GM12878 (cell line): ENCODE data around the gene MATN1. TPM values are rescaled to one million over a fixed set of nuclear protein-coding genes. Genes with fewer than 3 reads are reported as not detected.

ENCODE experiments used
- ATAC-seq: fragments of 200-7000 bp; cut with Tn5 transposase; 3 replicates; pipeline ENCODE4 v1.9.1; 2020; ENCODE audit warnings: mild to moderate bottlenecking, moderate library complexity
- BruUV-seq: library from RNA; stranded (reverse); fragments of 400-500 nt; replicated peaks from 2 replicates; lab custom pipeline; 2021; lab: Mats Ljungman, UMichigan
- CTCF ChIA-PET: fragments of 300-600 bp; sonication (Branson Sonifier 250); formaldehyde crosslinking; extraction: SDS; loops from one replicate; lab custom pipeline; 2021; ENCODE audit warnings: inconsistent platforms; lab: Yijun Ruan, JAX
- POLR2A ChIA-PET: fragments of 350-600 bp; formaldehyde crosslinking; extraction: SDS; loops from one replicate; lab custom pipeline; 2021; ENCODE audit warnings: inconsistent platforms; lab: Charles Lee
- RAD21 ChIA-PET: fragments of 300-600 bp; sonication (Branson Sonifier 250); formaldehyde crosslinking; loops from one replicate; lab custom pipeline; 2023; ENCODE audit warnings: antibody characterized with exemption; ENCODE audit not compliant: unreplicated experiment; lab: Charles Lee
- SMC1A ChIA-PET: fragments of 300-600 bp; sonication (Branson Sonifier 250); formaldehyde crosslinking; loops from one replicate; lab custom pipeline; 2023; ENCODE audit not compliant: unreplicated experiment, uncharacterized antibody; lab: Charles Lee
- DNase-seq: peaks from one replicate; pipeline ENCODE4 v3.0.0-alpha.2; 2011; ENCODE audit warnings: low read depth, low spot score
- FAIRE-seq: peaks from 3 replicates; lab custom pipeline; 2011; peaks lifted over from hg19 to GRCh38; lab: Jason Lieb, UNC
- H2AFZ ChIP-seq: 2 replicates; pipeline ENCODE4 v1.6.0; 2011; ENCODE audit warnings: low read depth, low read length, control low read depth; ENCODE audit not compliant: control insufficient read depth
- H3K27ac ChIP-seq: 2 replicates; pipeline ENCODE4 v1.5.1; 2011; ENCODE audit warnings: control low read depth; ENCODE audit not compliant: control insufficient read depth, insufficient read depth
- H3K27me3 ChIP-seq, 2 experiments: replicated peaks in 1 of 2; 2 replicates each; pipeline versions ENCODE4 v1.6.0 to v1.6.1; 2011; ENCODE audit warnings: low read length in 1 of 2; ENCODE audit not compliant: control insufficient read depth in 2 of 2, insufficient read depth in 2 of 2
- H3K36me3 ChIP-seq, 2 experiments: 2 replicates each; pipeline ENCODE4 v1.5.1; 2011; ENCODE audit warnings: low read length in 1 of 2; ENCODE audit not compliant: control insufficient read depth in 2 of 2, insufficient read depth in 2 of 2
- H3K4me1 ChIP-seq: 2 replicates; pipeline ENCODE4 v1.6.1; 2011; ENCODE audit warnings: mild to moderate bottlenecking, low read length, moderate library complexity, mixed read lengths; ENCODE audit not compliant: control insufficient read depth, insufficient read depth
- H3K4me2 ChIP-seq: 2 replicates; pipeline ENCODE4 v1.6.0; 2011; ENCODE audit warnings: control low read depth; ENCODE audit not compliant: control insufficient read depth, insufficient read depth
- H3K4me3 ChIP-seq: fragments of 200-600 bp; sonication (generic); 2 replicates; pipeline ENCODE4 v1.5.1; 2016
- H3K79me2 ChIP-seq: 2 replicates; pipeline ENCODE4 v1.6.0; 2011; ENCODE audit warnings: low read length; ENCODE audit not compliant: control insufficient read depth, insufficient read depth
- H3K9ac ChIP-seq: 2 replicates; pipeline ENCODE4 v1.8.0; 2011; ENCODE audit warnings: low read length, control low read depth, mixed read lengths; ENCODE audit not compliant: control insufficient read depth, insufficient read depth
- H3K9me3 ChIP-seq: replicated peaks from 3 replicates; pipeline ENCODE4 v1.5.1; 2011; ENCODE audit warnings: mild to moderate bottlenecking, low read length; ENCODE audit not compliant: control insufficient read depth, insufficient read depth
- H4K20me1 ChIP-seq: 2 replicates; pipeline ENCODE4 v1.6.0; 2011; ENCODE audit not compliant: control insufficient read depth, insufficient read depth
- BHLHE40 ChIP-seq, 2 experiments: fragments of 450-650 bp in 1 of 2; IDR thresholded peaks; 2 replicates each; pipeline ENCODE4 v1.6.1; 2011 to 2017; ENCODE audit warnings: low read depth in 2 of 2, borderline replicate concordance in 1 of 2, improper control_type of control experiment in 1 of 2, low read length in 1 of 2, mild to moderate bottlenecking in 1 of 2
- CREM ChIP-seq: IDR thresholded peaks from 2 replicates; pipeline ENCODE4 v1.6.1; 2014; ENCODE audit warnings: antibody characterized with exemption, low read depth
- CTCF ChIP-seq, 3 experiments: IDR thresholded peaks in 2 of 3; conservative IDR thresholded peaks in 1 of 3; 2 replicates each; pipeline ENCODE4 v1.5.1; 2011; ENCODE audit warnings: low read depth in 3 of 3, low read length in 3 of 3, mild to moderate bottlenecking in 3 of 3, control low read depth in 2 of 3, moderate library complexity in 2 of 3, inconsistent platforms in 1 of 3, mixed read lengths in 1 of 3; ENCODE audit not compliant: control insufficient read depth in 2 of 3, insufficient read depth in 1 of 3; ENCODE audit errors: extremely low read depth in 1 of 3
- EED ChIP-seq: sonication (generic); IDR thresholded peaks from 2 replicates; pipeline ENCODE4 v1.6.1; 2016; ENCODE audit warnings: antibody characterized with exemption, low read depth
- FOXM1 ChIP-seq: IDR thresholded peaks from 2 replicates; pipeline ENCODE4 v1.6.1; 2012; ENCODE audit warnings: low read depth, mild to moderate bottlenecking, inconsistent platforms, low read length, moderate library complexity
- HDAC6 ChIP-seq: fragments of 200-600 bp; sonication (generic); IDR thresholded peaks from one replicate; pipeline ENCODE4 v1.8.0; 2017; ENCODE audit warnings: antibody characterized with exemption; ENCODE audit not compliant: unreplicated experiment
- IKZF1 ChIP-seq: fragments of 450-650 bp; conservative IDR thresholded peaks from 2 replicates; pipeline ENCODE4 v1.6.1; 2017; ENCODE audit warnings: antibody characterized with exemption, mild to moderate bottlenecking
- IKZF2 ChIP-seq, 2 experiments: fragments of 450-650 bp; IDR thresholded peaks; 2 replicates each; pipeline ENCODE4 v1.6.1; 2017; ENCODE audit warnings: mild to moderate bottlenecking in 2 of 2, moderate library complexity in 2 of 2
- IRF3 ChIP-seq: fragments of 450-650 bp; IDR thresholded peaks from 2 replicates; pipeline ENCODE4 v1.6.1; 2014; ENCODE audit warnings: mild to moderate bottlenecking
- IRF5 ChIP-seq: fragments of 450-650 bp; IDR thresholded peaks from 2 replicates; pipeline ENCODE4 v1.6.1; 2017; ENCODE audit warnings: borderline replicate concordance
- KAT2A ChIP-seq: conservative IDR thresholded peaks from 2 replicates; pipeline ENCODE4 v1.6.1; 2011; ENCODE audit warnings: low read depth, low read length; ENCODE audit not compliant: control insufficient read depth
- MTA2 ChIP-seq: fragments of 450-650 bp; IDR thresholded peaks from 2 replicates; pipeline ENCODE4 v1.6.1; 2016; ENCODE audit warnings: low read depth, mild to moderate bottlenecking, moderate library complexity
- NR2F1 ChIP-seq: fragments of 450-650 bp; conservative IDR thresholded peaks from 2 replicates; pipeline ENCODE4 v1.6.1; 2017; ENCODE audit warnings: mild to moderate bottlenecking
- POLR2A ChIP-seq: IDR thresholded peaks from 2 replicates; pipeline ENCODE4 v1.6.1; 2011; ENCODE audit warnings: low read depth, mild to moderate bottlenecking, low read length
- POLR2AphosphoS5 ChIP-seq: IDR thresholded peaks from 2 replicates; pipeline ENCODE4 v1.6.1; 2011; ENCODE audit warnings: mild to moderate bottlenecking, low read length, inconsistent platforms
- POU2F2 ChIP-seq: IDR thresholded peaks from 3 replicates; pipeline ENCODE4 v1.6.1; 2011; ENCODE audit warnings: low read depth, mild to moderate bottlenecking, low read length, borderline replicate concordance
- SMAD5 ChIP-seq: IDR thresholded peaks from 2 replicates; pipeline ENCODE4 v1.6.1; 2016; ENCODE audit warnings: antibody characterized with exemption, low read depth
- SPI1 ChIP-seq: IDR thresholded peaks from 2 replicates; pipeline ENCODE4 v1.6.1; 2011; ENCODE audit warnings: low read depth, mild to moderate bottlenecking, low read length, moderate library complexity, borderline replicate concordance; ENCODE audit not compliant: insufficient read depth
- TAF1 ChIP-seq: IDR thresholded peaks from 2 replicates; pipeline ENCODE4 v1.6.1; 2011; ENCODE audit warnings: mild to moderate bottlenecking, low read depth, low read length, borderline replicate concordance
- TCF3 ChIP-seq: IDR thresholded peaks from 2 replicates; pipeline ENCODE4 v1.6.1; 2012; ENCODE audit warnings: low read depth, mild to moderate bottlenecking, low read length, borderline replicate concordance; ENCODE audit not compliant: insufficient read depth
- WGBS: methylation state at CpG from one replicate; pipeline ENCODE4 v1.1.6; 2016; ENCODE audit warnings: low lambda C conversion rate; ENCODE audit not compliant: insufficient replicate concordance, insufficient coverage; ENCODE audit errors: missing lambda C conversion rate; 5-methylcytosine and 5-hydroxymethylcytosine counted together
- in situ Hi-C: fragments of 300-500 bp; cut with MboI; formaldehyde crosslinking; loops from 9 replicates; pipeline ENCODE4 v1.14.3; 2018; ENCODE audit warnings: mixed read lengths
- intact Hi-C: fragments of 100-400 bp; cut with micrococcal nuclease; formaldehyde crosslinking; loops from one replicate; pipeline ENCODE4 v1.14.2; 2022; ENCODE audit not compliant: unreplicated experiment
- polyA plus RNA-seq, 11 experiments: library from polyadenylated mRNA; depleted of rRNA in 4 of 11; unstranded in 6 of 11; stranded (reverse) in 5 of 11; fragments of >200 nt; fragmentation: Nextera tagmentation in 4 of 11; fragmentation: Illumina TruSeq in 1 of 11; extraction: Ambion mirVana in 4 of 11; extraction: Trizol in 1 of 11; gene quantifications; 1 replicate in 1 of 11; 2 replicates in 10 of 11; pipeline versions ENCODE4 v1.2.1 to v1.2.3, GENCODE V29; 2011 to 2016; ENCODE audit warnings: inconsistent platforms in 2 of 11, missing spikeins in 2 of 11, low read depth in 1 of 11
- total RNA-seq, 4 experiments: library from RNA; depleted of rRNA in 3 of 4; stranded (reverse); fragments of >200 nt in 3 of 4; fragmentation: Illumina TruSeq in 1 of 4; extraction: Trizol in 1 of 4; gene quantifications; 2 replicates each; pipeline versions ENCODE4 v1.2.1 to v1.2.3, GENCODE V29; 2013 to 2021

MATN1 gene
- total and polyA plus RNA-seq, 10 of the 15 experiments (the other 5 are each of a cell fraction or from before 2014, with no cell fraction given): 0.04 to 0.50 (median 0.10) TPM; not detected in 1

- ChIA-PET SMC1A (interaction anchor here (1.5 to 24.8 kb wide), 5 partner anchors 5 to 27 kb away, joined by 4 to 556 read pairs (median 440); partner anchors contain the start of genes LAPTM5 and MATN1), CTCF (interaction anchor here (0.9 to 16.5 kb wide), 8 partner anchors 9 to 33 kb away, joined by 3 to 161 read pairs (median 5); no protein-coding TSS in a partner anchor), RAD21 (interaction anchor here (0.9 to 17.1 kb wide), 6 partner anchors 6 to 753 kb away, joined by 3 to 462 read pairs (median 204); partner anchors contain the start of gene LAPTM5), POLR2A (interaction anchor here (1.3 to 22.5 kb wide), 4 partner anchors 7 to 26 kb away, joined by 6 to 741 read pairs (median 418); partner anchors contain the start of gene LAPTM5)
- H3K4me2 ChIP-seq: peak overlapping the region; percentile 75
- intact Hi-C loops (loop anchor here (1.0 kb wide), 3 partner anchors 9 to 26 kb away; no protein-coding TSS in a partner anchor), in situ Hi-C loops (loop anchor here (10.0 kb wide), 1 partner anchor 1181 kb away; the partner anchor contains the start of gene PTP4A2)
- BruUV-seq: no TSS peak
- H2AFZ ChIP-seq: no peak overlapping the region
- ATAC-seq: no peak
- peak; percentile 61 for FAIRE-seq
- peak overlapping the region; percentile 93 for H3K27ac ChIP-seq
- H4K20me1 ChIP-seq: no peaks in the 10 kb centered on the region
- 1% methylated on average over 13 of the region's 13 CpGs for WGBS
- no peaks in the 10 kb centered on the region for H3K27me3 ChIP-seq
- peak overlapping the region; percentile 98 for H3K4me3 ChIP-seq
- H3K9ac ChIP-seq: peak overlapping the region; percentile 97
- peaks cover 48% of the 10 kb centered on the region for H3K4me1 ChIP-seq
- no peaks in the 10 kb centered on the region for H3K9me3 ChIP-seq
- H3K79me2 ChIP-seq: peaks cover 100% of the 10 kb centered on the region
- no peak for DNase-seq
- H3K36me3 ChIP-seq: peaks cover 6% of the 10 kb centered on the region in 2 experiments
- TF ChIP-seq EED (peak; percentile 37; the same call in 1 of the 2 replicates), IKZF2 (IDR thresholded peaks at IDR 0.05) (peak; percentile 37 to 52; a peak in 3 of 4 replicates), MTA2 (0 out of 2 replicates have a peak, but pooled peaks have one; percentile 19), SMAD5 (0 out of 2 replicates have a peak, but pooled peaks have one; percentile 27), TAF1 (peak; percentile 21; the same call in 1 of the 2 replicates), NR2F1 (no peak), KAT2A (no peak), IRF3 (no peak), CTCF (IDR thresholded peaks at IDR 0.05 in 2 of 3, conservative IDR thresholded peaks at IDR 0.05 in 1 of 3; ENCODE audit: control insufficient read depth in 2 of 3, extremely low read depth in 1 of 3, insufficient read depth in 1 of 3, low read depth in 3 of 3, low read length in 3 of 3) (no peak), SPI1 (peak; percentile 63; the same call in 1 of the 2 replicates), POLR2A (peak; percentile 55; the same call in 1 of the 2 replicates), POU2F2 (peak; percentile 79; the same call in 2 of the 3 replicates), POLR2AphosphoS5 (peak; percentile 86), FOXM1 (no peak), BHLHE40 (IDR thresholded peaks at IDR 0.05; ENCODE audit: borderline replicate concordance in 1 of 2, low read depth in 2 of 2, low read length in 1 of 2) (no peak), IRF5 (no peak), IKZF1 (peak; percentile 38; the same call in 1 of the 2 replicates), TCF3 (no peak), CREM (peak; percentile 44), HDAC6 (peak; percentile 38)
Observed at GRCh38 chr1:30753660-30754123, 30.3 kb upstream of the MATN1 start.
